ENCODE data around the gene FRMD4A. TPM values are rescaled to one million over a fixed set of nuclear protein-coding genes. Genes with fewer than 3 reads are reported as not detected.

Gene FRMD4A
- total RNA-seq, 4 donors from 2014 or later, result 4.0 to 12.7 (median 5.6) TPM

- intact Hi-C loops (cut with DNase I; ENCODE audit: low total_unique reads) (no loop called here), in situ Hi-C loops (cut with MboI; ENCODE audit: low pct_ligation_motif_present in 1 of 4, low pct_unique_long_range_greater_than_20kb in 1 of 4, low sequenced_read_pairs in 3 of 4) (no loop called here)
- H3K27ac ChIP-seq, result no peak overlapping the region
- WGBS, 2 donors (ENCODE audit: low coverage in 1 of 2), result 94 to 100% methylated on average over 6 to 8 of the region's 8 CpGs
- TF ChIP-seq POLR2AphosphoS5 (IDR thresholded peaks at IDR 0.05) (no peak), POLR2A (IDR thresholded peaks at IDR 0.05) (no peak)
- no peaks in the 10 kb centered on the region for H3K4me1 ChIP-seq
- H3K9me3 ChIP-seq, result peaks cover 0 to 7% of the 10 kb centered on the region in 2 donors
- H3K27me3 ChIP-seq, result no peaks in the 10 kb centered on the region
- H3K36me3 ChIP-seq, result no peaks in the 10 kb centered on the region
- no peak for DNase-seq
- H3K4me3 ChIP-seq, result no peak overlapping the region
Observed at GRCh38 chr10:14102056-14102455, 228.7 kb downstream of the FRMD4A start.

GRCh38 chr10:14099885-14100284, 230.8 kb downstream of the FRMD4A start:
- intact Hi-C loops (cut with DNase I; ENCODE audit: low total_unique reads), result no loop called here
- DNase-seq, result no peak
- Histone ChIP-seq H3K4me1 (no peaks in the 10 kb centered on the region), H3K27me3 (no peaks in the 10 kb centered on the region), H3K36me3 (no peaks in the 10 kb centered on the region), H3K4me3 (no peak overlapping the region), H3K9me3 (no peaks in the 10 kb centered on the region), H3K27ac (no peak overlapping the region)
- in situ Hi-C loops (cut with MboI; ENCODE audit: low pct_ligation_motif_present in 1 of 4, low pct_unique_long_range_greater_than_20kb in 1 of 4, low sequenced_read_pairs in 3 of 4), result loop anchor here in 1 of 4 donors (25.0 kb wide), 1 partner anchor 313 kb away; no protein-coding TSS in a partner anchor
- 69 to 73% methylated on average over 8 of the region's 8 CpGs for WGBS, 2 donors (ENCODE audit: low coverage in 1 of 2)
- no peak for TF ChIP-seq EP300 (IDR thresholded peaks at IDR 0.05; ENCODE audit: low read depth)
- TF ChIP-seq CTCF (IDR thresholded peaks at IDR 0.05), result no peak
- TF ChIP-seq POLR2A (IDR thresholded peaks at IDR 0.05), result no peak
- TF ChIP-seq POLR2AphosphoS5 (IDR thresholded peaks at IDR 0.05), result no peak

GRCh38 chr10:14093730-14094484, 236.8 kb downstream of the FRMD4A start:
- no peaks in the 10 kb centered on the region for H3K36me3 ChIP-seq
- H3K27ac ChIP-seq, result no peak overlapping the region
- intact Hi-C loops (cut with DNase I; ENCODE audit: low total_unique reads) (loop anchor here (5.0 kb wide), 1 partner anchor 307 kb away; no protein-coding TSS in a partner anchor), in situ Hi-C loops (cut with MboI; ENCODE audit: low pct_ligation_motif_present in 1 of 4, low pct_unique_long_range_greater_than_20kb in 1 of 4, low sequenced_read_pairs in 3 of 4) (loop anchor here in 1 of 4 donors (25.0 kb wide), 1 partner anchor 307 kb away; no protein-coding TSS in a partner anchor)
- DNase-seq, result no peak
- no peak overlapping the region for H3K4me3 ChIP-seq
- WGBS, 2 donors (ENCODE audit: low coverage in 1 of 2), result 50 to 75% methylated on average over 3 to 14 of the region's 14 CpGs
- H3K27me3 ChIP-seq, result no peaks in the 10 kb centered on the region
- TF ChIP-seq POLR2AphosphoS5 (IDR thresholded peaks at IDR 0.05), result no peak
- peak in 3 of 5 experiments; percentile 10 to 21 (median 20) for TF ChIP-seq CTCF (IDR thresholded peaks at IDR 0.05)
- no peak for TF ChIP-seq POLR2A (IDR thresholded peaks at IDR 0.05)
- TF ChIP-seq EP300 (IDR thresholded peaks at IDR 0.05; ENCODE audit: low read depth), result no peak
- no peaks in the 10 kb centered on the region for H3K9me3 ChIP-seq
- no peaks in the 10 kb centered on the region for H3K4me1 ChIP-seq

GRCh38 chr10:14092799-14093198, 237.9 kb downstream of the FRMD4A start:
- no peaks in the 10 kb centered on the region for H3K27me3 ChIP-seq
- H3K36me3 ChIP-seq, result no peaks in the 10 kb centered on the region
- H3K9me3 ChIP-seq, result no peaks in the 10 kb centered on the region
- intact Hi-C loops (cut with DNase I; ENCODE audit: low total_unique reads) (loop anchor here (5.0 kb wide), 1 partner anchor 305 kb away; no protein-coding TSS in a partner anchor), in situ Hi-C loops (cut with MboI; ENCODE audit: low pct_ligation_motif_present in 1 of 4, low pct_unique_long_range_greater_than_20kb in 1 of 4, low sequenced_read_pairs in 3 of 4) (loop anchor here in 1 of 4 donors (25.0 kb wide), 1 partner anchor 305 kb away; no protein-coding TSS in a partner anchor)
- H3K4me1 ChIP-seq, result no peaks in the 10 kb centered on the region
- TF ChIP-seq EP300 (IDR thresholded peaks at IDR 0.05; ENCODE audit: low read depth), result no peak
- TF ChIP-seq POLR2AphosphoS5 (IDR thresholded peaks at IDR 0.05), result no peak
- TF ChIP-seq POLR2A (IDR thresholded peaks at IDR 0.05), result no peak
- DNase-seq, result no peak
- no peak overlapping the region for H3K4me3 ChIP-seq
- H3K27ac ChIP-seq, result no peak overlapping the region
- 63 to 80% methylated on average over 2 to 5 of the region's 5 CpGs for WGBS, 2 donors (ENCODE audit: low coverage in 1 of 2)

- Histone ChIP-seq H3K4me1 (no peaks in the 10 kb centered on the region), H3K36me3 (no peaks in the 10 kb centered on the region), H3K27me3 (peaks cover 4% of the 10 kb centered on the region), H3K9me3 (no peaks in the 10 kb centered on the region), H3K4me3 (no peak overlapping the region), H3K27ac (no peak overlapping the region)
- DNase-seq, result no peak
- in situ Hi-C loops (cut with MboI; ENCODE audit: low pct_ligation_motif_present in 1 of 4, low pct_unique_long_range_greater_than_20kb in 1 of 4, low sequenced_read_pairs in 3 of 4), result loop anchor here in 1 of 4 donors (25.0 kb wide), 1 partner anchor 302 kb away; no protein-coding TSS in a partner anchor
- intact Hi-C loops (cut with DNase I; ENCODE audit: low total_unique reads), result loop anchor here (5.0 kb wide), 1 partner anchor 302 kb away; no protein-coding TSS in a partner anchor
- 80 to 87% methylated on average over 15 to 17 of the region's 17 CpGs for WGBS, 2 donors (ENCODE audit: low coverage in 1 of 2)
- TF ChIP-seq CTCF (IDR thresholded peaks at IDR 0.05) (no peak), EP300 (IDR thresholded peaks at IDR 0.05; ENCODE audit: low read depth) (no peak), POLR2A (IDR thresholded peaks at IDR 0.05) (no peak), POLR2AphosphoS5 (IDR thresholded peaks at IDR 0.05) (no peak)
Observed at GRCh38 chr10:14089556-14090292, 241.0 kb downstream of the FRMD4A start.
